ENCODE data around the gene ZC3H15.

The ZC3H15 gene

GRCh38 chr2:186459009-186459408, 27.1 kb upstream of the ZC3H15 start:
- H3K79me2 ChIP-seq (ENCODE audit: insufficient read depth, low read length) = no peaks in the 10 kb centered on the region
- H2AFZ ChIP-seq (ENCODE audit: low read length) = no peak overlapping the region
- no peaks in the 10 kb centered on the region for H3K36me3 ChIP-seq (ENCODE audit: insufficient read depth, low read length)
- H3K4me1 ChIP-seq (ENCODE audit: insufficient read depth, low read length, poor library complexity, severe bottlenecking) = peaks cover 7% of the 10 kb centered on the region
- no peaks in the 10 kb centered on the region for H3K27me3 ChIP-seq (ENCODE audit: insufficient read depth, low read length, poor library complexity, severe bottlenecking)
- no peaks in the 10 kb centered on the region for H3F3A ChIP-seq (ENCODE audit: low read depth)
- no peak overlapping the region for H3K4me2 ChIP-seq (ENCODE audit: low read depth, low read length, poor library complexity, severe bottlenecking)
- H3K9me2 ChIP-seq (replicated peaks; ENCODE audit: low read depth, low read length) = no peaks in the 10 kb centered on the region
- H3K9ac ChIP-seq (ENCODE audit: low read depth, low read length, poor library complexity, severe bottlenecking) = no peak overlapping the region
- no peaks in the 10 kb centered on the region for H3K9me3 ChIP-seq (ENCODE audit: insufficient read depth, low read depth, low read length)
- no peak overlapping the region for H3K4me3 ChIP-seq (ENCODE audit: low read length, poor library complexity, severe bottlenecking)
- TF ChIP-seq CTCF (conservative IDR thresholded peaks at IDR 0.05; ENCODE audit: low read length) (peak; percentile 74), EZH2phosphoT487 (IDR thresholded peaks at IDR 0.05; ENCODE audit: borderline replicate concordance) (no peak)
- H4K20me1 ChIP-seq (ENCODE audit: insufficient read depth, low read length, poor library complexity, severe bottlenecking) = no peaks in the 10 kb centered on the region

GRCh38 chr2:186460465-186460864, 25.6 kb upstream of the ZC3H15 start:
- Histone ChIP-seq H3K4me2 (ENCODE audit: low read depth, low read length, poor library complexity, severe bottlenecking) (no peak overlapping the region), H3K79me2 (ENCODE audit: insufficient read depth, low read length) (no peaks in the 10 kb centered on the region), H3K27me3 (ENCODE audit: insufficient read depth, low read length, poor library complexity, severe bottlenecking) (no peaks in the 10 kb centered on the region), H3F3A (ENCODE audit: low read depth) (no peaks in the 10 kb centered on the region), H3K4me3 (ENCODE audit: low read length, poor library complexity, severe bottlenecking) (no peak overlapping the region), H3K4me1 (ENCODE audit: insufficient read depth, low read length, poor library complexity, severe bottlenecking) (peaks cover 7% of the 10 kb centered on the region), H3K9me2 (replicated peaks; ENCODE audit: low read depth, low read length) (no peaks in the 10 kb centered on the region), H2AFZ (ENCODE audit: low read length) (no peak overlapping the region), H3K9ac (ENCODE audit: low read depth, low read length, poor library complexity, severe bottlenecking) (no peak overlapping the region), H3K9me3 (ENCODE audit: insufficient read depth, low read depth, low read length) (no peaks in the 10 kb centered on the region), H4K20me1 (ENCODE audit: insufficient read depth, low read length, poor library complexity, severe bottlenecking) (no peaks in the 10 kb centered on the region), H3K36me3 (ENCODE audit: insufficient read depth, low read length) (no peaks in the 10 kb centered on the region)
- peak; percentile 68 for TF ChIP-seq CTCF (conservative IDR thresholded peaks at IDR 0.05; ENCODE audit: low read length)
- no peak for TF ChIP-seq EZH2phosphoT487 (IDR thresholded peaks at IDR 0.05; ENCODE audit: borderline replicate concordance)

- Histone ChIP-seq H3K4me3 (ENCODE audit: low read length, poor library complexity, severe bottlenecking) (no peak overlapping the region), H2AFZ (ENCODE audit: low read length) (no peak overlapping the region), H3K9ac (ENCODE audit: low read depth, low read length, poor library complexity, severe bottlenecking) (no peak overlapping the region), H3F3A (ENCODE audit: low read depth) (no peaks in the 10 kb centered on the region), H3K9me3 (ENCODE audit: insufficient read depth, low read depth, low read length) (no peaks in the 10 kb centered on the region; the same call in 1 of the 2 replicates), H3K36me3 (ENCODE audit: insufficient read depth, low read length) (no peaks in the 10 kb centered on the region), H3K27me3 (ENCODE audit: insufficient read depth, low read length, poor library complexity, severe bottlenecking) (no peaks in the 10 kb centered on the region), H3K4me2 (ENCODE audit: low read depth, low read length, poor library complexity, severe bottlenecking) (no peak overlapping the region), H3K4me1 (ENCODE audit: insufficient read depth, low read length, poor library complexity, severe bottlenecking) (no peaks in the 10 kb centered on the region), H3K79me2 (ENCODE audit: insufficient read depth, low read length) (no peaks in the 10 kb centered on the region), H3K9me2 (replicated peaks; ENCODE audit: low read depth, low read length) (no peaks in the 10 kb centered on the region), H4K20me1 (ENCODE audit: insufficient read depth, low read length, poor library complexity, severe bottlenecking) (no peaks in the 10 kb centered on the region)
- no peak for TF ChIP-seq EZH2phosphoT487 (IDR thresholded peaks at IDR 0.05; ENCODE audit: borderline replicate concordance)
- TF ChIP-seq CTCF (conservative IDR thresholded peaks at IDR 0.05; ENCODE audit: low read length) = no peak
These were observed 19.3 kb upstream of the ZC3H15 start for GRCh38 chr2:186466743-186467142.

All from Loucy (cell line).